SU-DHL-6 (cell line): Measurements from ENCODE around the gene TOX2.

Experiments
- H2AFZ ChIP-seq: fragments of 200-600 bp; sonication (generic); 2 replicates; pipeline ENCODE4 v1.6.1; 2014; ENCODE audit warnings: low read depth, mild to moderate bottlenecking, moderate library complexity, mixed read lengths, antibody characterized with exemption, low read length; ENCODE audit not compliant: severe bottlenecking
- H3F3A ChIP-seq: fragments of 200-600 bp; shearing (Covaris generic); 2 replicates; pipeline ENCODE4 v1.6.0; 2016; ENCODE audit warnings: antibody characterized with exemption, mild to moderate bottlenecking; ENCODE audit not compliant: insufficient read depth
- H3K27ac ChIP-seq: fragments of 200-600 bp; sonication (generic); 2 replicates; pipeline ENCODE4 v1.5.1; 2016; ENCODE audit warnings: low read depth, mild to moderate bottlenecking, low read length, moderate library complexity, mixed read lengths
- H3K27me3 ChIP-seq: fragments of 200-600 bp; sonication (generic), shearing (Covaris generic); 2 replicates; pipeline ENCODE4 v1.6.0; 2014; ENCODE audit warnings: mild to moderate bottlenecking, low read length
- H3K36me3 ChIP-seq: fragments of 200-600 bp; sonication (generic); 2 replicates; pipeline ENCODE4 v1.6.1; 2014; ENCODE audit warnings: mild to moderate bottlenecking, low read length, mixed read lengths
- H3K4me2 ChIP-seq: fragments of 300-600, 200-600 bp; shearing (Covaris generic), sonication (generic); 2 replicates; pipeline ENCODE4 v1.6.0; 2014; ENCODE audit warnings: low read length, low read depth, mild to moderate bottlenecking; ENCODE audit not compliant: poor library complexity, severe bottlenecking
- H3K4me3 ChIP-seq: fragments of 200-600 bp; sonication (generic); 2 replicates; pipeline ENCODE4 v1.5.1; 2014; ENCODE audit warnings: antibody characterized with exemption, low read length, mild to moderate bottlenecking, mixed read lengths; ENCODE audit not compliant: insufficient read depth, poor library complexity, severe bottlenecking
- H3K79me2 ChIP-seq: fragments of 200-600 bp; sonication (generic); 2 replicates; pipeline ENCODE4 v1.6.1; 2014; ENCODE audit warnings: mild to moderate bottlenecking, low read length, moderate library complexity; ENCODE audit not compliant: insufficient read depth
- H3K9ac ChIP-seq: fragments of 200-600 bp; sonication (generic); 2 replicates; pipeline ENCODE4 v1.7.0; 2014; ENCODE audit warnings: mild to moderate bottlenecking, low read length
- H3K9me2 ChIP-seq: fragments of 200-600 bp; sonication (generic); replicated peaks from 2 replicates; pipeline ENCODE4 v1.6.1; 2014; ENCODE audit warnings: low read length; ENCODE audit not compliant: insufficient read depth
- H3K9me3 ChIP-seq: fragments of 200-600 bp; sonication (generic); 2 replicates; pipeline ENCODE4 v1.6.1; 2014; ENCODE audit warnings: low read length, mixed read lengths; ENCODE audit not compliant: insufficient read depth
- H4K20me1 ChIP-seq: fragments of 200-600 bp; sonication (generic); 2 replicates; pipeline ENCODE4 v1.6.1; 2014; ENCODE audit warnings: low read depth, mild to moderate bottlenecking, antibody characterized with exemption, low read length, moderate library complexity, mixed read lengths
- EZH2phosphoT487 ChIP-seq: fragments of 200-600 bp; sonication (generic), shearing (Covaris generic); conservative IDR thresholded peaks from 2 replicates; pipeline ENCODE4 v1.6.1; 2018; ENCODE audit warnings: mild to moderate bottlenecking, antibody characterized with exemption, low read length, moderate library complexity, mixed read lengths
- TF ChIP-seq, protein P1 (sequence below): fragments of 200-600 bp; sonication (generic); IDR thresholded peaks from one replicate; pipeline ENCODE4 v1.5.1; 2017; ENCODE audit warnings: antibody characterized with exemption, mild to moderate bottlenecking, low read length, moderate library complexity; ENCODE audit not compliant: insufficient read depth, poor library complexity, severe bottlenecking

The TOX2 gene

DNA sequence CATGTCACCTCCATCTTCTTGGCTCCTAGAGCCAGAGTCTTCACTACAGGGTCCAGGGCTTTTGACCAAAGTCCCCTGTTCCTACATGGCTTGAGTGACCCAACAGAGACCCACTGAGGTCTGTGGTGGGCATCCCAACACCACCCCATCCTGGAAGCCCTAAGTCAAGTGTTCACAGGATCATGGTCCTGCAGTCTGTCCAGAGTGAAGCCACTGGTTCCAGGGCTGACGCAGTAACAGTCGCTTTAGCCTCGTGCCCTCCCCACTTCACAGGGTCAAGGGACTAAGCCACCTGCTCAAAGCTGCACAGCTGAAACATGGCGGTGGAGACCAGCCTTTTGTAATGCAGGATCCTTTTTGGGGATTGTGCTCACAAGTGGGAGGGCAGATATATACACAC is 138.4 kb downstream of the TOX2 start:
- Histone ChIP-seq H3K9ac (no peak overlapping the region), H4K20me1 (no peaks in the 10 kb centered on the region), H3K79me2 (no peaks in the 10 kb centered on the region), H3K27ac (no peak overlapping the region), H2AFZ (no peak overlapping the region), H3K4me3 (no peak overlapping the region), H3K4me2 (no peak overlapping the region), H3K27me3 (no peaks in the 10 kb centered on the region), H3K9me2 (no peaks in the 10 kb centered on the region), H3K36me3 (no peaks in the 10 kb centered on the region), H3F3A (no peaks in the 10 kb centered on the region), H3K9me3 (no peaks in the 10 kb centered on the region)
- TF ChIP-seq, protein P1, sequence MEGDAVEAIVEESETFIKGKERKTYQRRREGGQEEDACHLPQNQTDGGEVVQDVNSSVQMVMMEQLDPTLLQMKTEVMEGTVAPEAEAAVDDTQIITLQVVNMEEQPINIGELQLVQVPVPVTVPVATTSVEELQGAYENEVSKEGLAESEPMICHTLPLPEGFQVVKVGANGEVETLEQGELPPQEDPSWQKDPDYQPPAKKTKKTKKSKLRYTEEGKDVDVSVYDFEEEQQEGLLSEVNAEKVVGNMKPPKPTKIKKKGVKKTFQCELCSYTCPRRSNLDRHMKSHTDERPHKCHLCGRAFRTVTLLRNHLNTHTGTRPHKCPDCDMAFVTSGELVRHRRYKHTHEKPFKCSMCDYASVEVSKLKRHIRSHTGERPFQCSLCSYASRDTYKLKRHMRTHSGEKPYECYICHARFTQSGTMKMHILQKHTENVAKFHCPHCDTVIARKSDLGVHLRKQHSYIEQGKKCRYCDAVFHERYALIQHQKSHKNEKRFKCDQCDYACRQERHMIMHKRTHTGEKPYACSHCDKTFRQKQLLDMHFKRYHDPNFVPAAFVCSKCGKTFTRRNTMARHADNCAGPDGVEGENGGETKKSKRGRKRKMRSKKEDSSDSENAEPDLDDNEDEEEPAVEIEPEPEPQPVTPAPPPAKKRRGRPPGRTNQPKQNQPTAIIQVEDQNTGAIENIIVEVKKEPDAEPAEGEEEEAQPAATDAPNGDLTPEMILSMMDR, result no peak
- TF ChIP-seq EZH2phosphoT487, result no peak

DNA sequence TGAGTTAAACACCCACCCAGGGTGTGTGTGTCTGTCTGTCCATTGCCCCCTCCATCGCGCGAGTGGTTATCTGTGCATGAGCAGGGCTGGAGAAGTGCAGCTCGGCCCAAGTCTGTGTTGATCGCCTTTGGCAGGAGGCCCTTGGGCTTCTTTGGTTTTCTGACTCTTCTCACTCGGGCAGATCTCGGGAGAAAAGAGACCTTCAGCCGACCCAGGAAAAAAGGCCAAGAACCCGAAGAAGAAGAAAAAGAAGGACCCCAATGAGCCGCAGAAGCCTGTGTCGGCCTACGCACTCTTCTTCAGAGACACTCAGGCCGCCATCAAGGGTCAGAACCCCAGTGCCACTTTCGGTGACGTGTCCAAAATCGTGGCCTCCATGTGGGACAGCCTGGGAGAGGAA is 139.5 kb downstream of the TOX2 start:
- Histone ChIP-seq H3F3A (no peaks in the 10 kb centered on the region), H3K27ac (no peak overlapping the region), H3K27me3 (no peaks in the 10 kb centered on the region), H3K9me2 (no peaks in the 10 kb centered on the region), H4K20me1 (no peaks in the 10 kb centered on the region), H3K79me2 (no peaks in the 10 kb centered on the region), H3K4me3 (no peak overlapping the region), H3K4me2 (no peak overlapping the region), H3K9me3 (no peaks in the 10 kb centered on the region), H3K36me3 (no peaks in the 10 kb centered on the region), H2AFZ (no peak overlapping the region), H3K9ac (no peak overlapping the region)
- TF ChIP-seq, protein P1, result no peak
- TF ChIP-seq EZH2phosphoT487, result no peak

DNA sequence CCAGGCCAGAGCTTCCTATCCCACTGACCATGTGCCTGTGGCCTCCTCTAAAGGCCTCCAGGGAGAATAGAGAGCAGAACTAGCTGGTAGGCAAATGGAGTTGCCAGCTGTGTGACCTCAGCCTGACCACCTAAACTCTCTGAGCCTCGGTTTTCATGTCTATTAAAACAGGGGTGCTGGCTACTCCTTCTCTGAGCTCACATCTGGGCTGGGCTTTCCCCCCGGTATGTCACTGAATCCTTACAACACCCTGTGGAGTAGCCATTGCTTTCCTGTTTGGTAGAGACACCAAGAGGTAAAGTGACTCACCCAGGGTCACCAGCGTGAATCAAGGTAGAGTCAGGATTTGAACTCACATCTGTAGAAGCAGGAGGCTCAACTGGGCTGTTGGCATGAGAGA is 140.2 kb downstream of the TOX2 start:
- no peaks in the 10 kb centered on the region for H3F3A ChIP-seq
- H2AFZ ChIP-seq, result no peak overlapping the region
- no peaks in the 10 kb centered on the region for H3K9me3 ChIP-seq
- H3K9ac ChIP-seq, result no peak overlapping the region
- no peaks in the 10 kb centered on the region for H3K27me3 ChIP-seq
- H4K20me1 ChIP-seq, result no peaks in the 10 kb centered on the region
- no peak overlapping the region for H3K4me2 ChIP-seq
- H3K27ac ChIP-seq, result no peak overlapping the region
- no peaks in the 10 kb centered on the region for H3K36me3 ChIP-seq
- no peaks in the 10 kb centered on the region for H3K9me2 ChIP-seq
- no peak for TF ChIP-seq EZH2phosphoT487
- TF ChIP-seq, protein P1, result no peak
- H3K4me3 ChIP-seq, result no peak overlapping the region
- H3K79me2 ChIP-seq, result no peaks in the 10 kb centered on the region
